Measurements from ENCODE around the gene VWF.

Gene VWF

DNA sequence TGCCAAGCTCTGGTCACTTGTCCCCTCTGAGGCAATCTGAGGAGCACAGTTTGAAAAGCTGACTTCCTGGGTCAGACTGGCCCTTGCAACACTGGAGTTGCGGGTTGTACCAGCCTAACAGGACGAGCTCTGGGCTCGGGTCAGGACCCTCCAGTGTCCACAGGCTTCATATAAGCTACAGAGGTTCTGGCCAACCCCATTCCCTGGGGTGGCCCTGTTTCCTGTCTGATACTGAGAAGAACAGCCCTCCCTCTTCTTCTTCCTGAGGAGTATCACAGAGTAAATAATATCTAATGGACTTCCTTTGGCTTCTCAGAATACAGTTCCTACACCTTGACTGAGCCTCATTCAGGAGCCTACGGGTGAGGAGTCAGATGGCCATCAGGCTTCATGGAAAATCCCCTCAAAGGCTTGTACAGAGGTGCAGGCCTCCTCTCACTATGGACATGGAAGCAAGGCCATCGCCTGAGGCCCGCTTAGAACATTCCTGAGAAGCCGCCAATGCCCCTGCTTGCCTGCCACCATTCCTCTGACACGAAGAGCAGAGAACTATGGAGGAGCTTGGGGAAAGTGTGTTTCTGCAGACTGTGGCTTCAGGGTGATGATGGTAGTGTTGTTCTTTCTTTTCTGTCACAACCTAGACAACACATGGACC lies 150.9 kb downstream of the VWF start:
- no peak for DNase-seq

DNA sequence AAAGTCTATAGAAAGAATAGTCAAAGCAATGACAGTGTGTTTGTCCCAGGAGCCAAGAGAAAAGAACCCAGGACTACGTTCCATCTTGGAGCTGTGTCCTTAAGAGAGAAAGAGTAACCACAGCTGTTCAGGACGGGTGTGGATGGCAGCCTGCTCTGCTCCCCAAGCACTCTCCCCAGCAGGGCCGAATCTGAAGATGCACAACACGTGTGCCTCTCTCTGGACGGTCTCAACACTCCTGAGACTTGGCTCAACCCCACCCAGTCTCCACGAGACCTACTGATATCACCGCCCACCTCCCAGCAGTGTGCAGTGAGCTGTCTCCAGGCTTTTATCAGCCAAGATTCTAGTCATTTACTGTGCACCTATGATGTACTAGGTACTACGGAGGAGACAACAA lies 152.1 kb downstream of the VWF start:
- DNase-seq = no peak

DNA sequence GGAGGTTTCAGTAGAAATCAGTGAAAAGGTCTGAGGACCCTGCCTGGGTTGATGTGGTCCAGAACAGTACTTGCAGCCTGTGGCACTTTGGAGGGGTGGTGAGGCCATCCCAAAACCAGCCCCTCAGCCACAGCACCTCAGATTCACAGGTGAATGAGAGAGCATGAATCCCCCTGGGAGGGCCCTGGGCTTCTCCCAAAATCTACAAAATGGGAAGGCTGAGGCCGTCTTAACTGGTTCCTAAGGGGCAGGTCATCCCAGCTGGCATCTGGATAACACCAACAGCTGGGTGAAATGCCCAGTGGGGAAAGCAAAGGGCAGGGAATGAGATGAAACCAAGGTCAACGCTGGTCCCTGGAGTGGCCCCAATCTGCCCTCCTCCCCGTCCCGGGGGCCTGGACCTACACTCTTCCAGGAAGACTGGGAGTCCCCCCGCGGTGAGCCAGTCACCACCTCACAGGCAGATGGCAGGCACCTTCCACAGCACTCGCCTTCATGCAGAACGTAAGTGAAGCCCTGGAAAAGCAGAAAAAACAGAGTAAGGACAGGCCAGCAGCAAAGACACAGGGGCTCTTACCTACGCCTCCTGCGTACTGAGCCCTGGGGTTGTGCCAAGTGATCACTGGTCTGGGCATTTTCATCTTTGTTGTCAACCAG lies 153.1 kb downstream of the VWF start:
- DNase-seq = no peak

DNA sequence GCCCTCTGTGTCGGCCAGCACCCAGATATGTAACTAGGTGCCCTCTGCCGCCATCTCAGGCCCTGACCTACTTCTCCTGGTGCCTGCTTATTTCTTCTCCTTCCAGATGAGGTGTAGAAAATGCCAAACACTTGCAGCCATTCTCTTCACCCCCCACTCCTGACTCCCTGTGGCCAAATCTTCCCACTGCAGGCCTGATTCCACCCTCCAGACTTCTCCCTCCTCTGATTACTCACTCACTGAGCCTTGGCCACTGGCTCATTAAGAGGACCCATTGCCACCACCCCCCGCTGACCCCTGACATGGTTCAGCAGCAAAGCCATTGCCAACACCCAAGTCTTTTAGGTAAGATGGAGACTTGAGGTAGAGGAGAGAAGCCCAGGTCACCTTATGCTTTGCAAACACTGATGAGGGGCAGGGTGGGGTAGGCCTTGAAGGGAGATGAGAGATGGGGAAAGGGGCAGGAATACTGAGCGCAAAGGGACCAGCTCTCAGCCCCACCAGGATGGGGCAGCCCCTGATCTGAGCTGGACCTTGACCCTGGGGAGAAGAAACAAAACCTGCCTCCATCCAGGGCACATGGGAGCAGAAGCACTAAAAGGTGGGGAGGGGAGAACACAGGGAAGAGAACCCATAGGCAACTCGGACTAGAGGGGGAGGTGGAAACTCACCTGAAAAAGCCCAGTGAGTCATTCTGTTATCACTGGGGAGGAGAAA lies 154.3 kb downstream of the VWF start:
- no peak for DNase-seq

DNA sequence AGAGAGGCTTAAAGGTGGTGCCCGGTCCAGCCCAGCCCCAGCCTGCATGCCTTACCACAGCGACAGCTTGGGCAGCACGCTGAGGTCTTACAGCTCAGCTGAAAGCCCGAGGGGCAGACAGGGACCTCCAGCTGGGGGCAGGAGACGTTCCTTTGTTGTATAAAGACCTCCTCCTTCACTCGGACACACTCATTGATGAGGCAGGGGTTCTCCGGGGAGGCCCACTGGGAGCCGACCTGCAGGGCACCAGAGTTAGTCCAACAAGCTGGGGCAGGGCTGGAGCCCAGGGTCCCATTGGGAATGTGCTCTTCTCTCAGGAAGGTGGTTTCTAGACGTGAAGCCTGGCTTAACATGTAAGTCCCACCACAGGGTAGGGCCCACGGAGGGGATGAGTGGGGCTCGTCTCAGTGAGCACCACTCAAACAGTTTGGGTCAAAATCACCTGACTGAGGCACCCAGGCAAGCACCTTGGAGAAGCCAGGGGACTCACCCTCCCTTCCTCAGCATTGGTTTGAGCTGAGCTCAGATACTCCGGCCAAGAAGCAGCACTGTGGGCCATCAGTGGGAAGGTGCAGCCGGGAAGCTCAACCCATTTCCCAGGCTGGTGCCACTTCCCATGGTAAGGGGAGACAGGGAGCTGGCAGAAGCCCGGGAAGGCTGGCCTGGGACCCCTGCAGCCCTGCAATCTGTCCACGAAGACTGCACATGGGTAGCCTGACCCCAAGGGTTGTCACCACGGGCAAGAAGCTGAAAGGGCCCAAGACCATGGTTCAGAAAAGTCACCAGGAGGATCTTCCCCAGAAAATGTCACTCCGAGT lies 155.1 kb downstream of the VWF start:
- DNase-seq = no peak

DNA sequence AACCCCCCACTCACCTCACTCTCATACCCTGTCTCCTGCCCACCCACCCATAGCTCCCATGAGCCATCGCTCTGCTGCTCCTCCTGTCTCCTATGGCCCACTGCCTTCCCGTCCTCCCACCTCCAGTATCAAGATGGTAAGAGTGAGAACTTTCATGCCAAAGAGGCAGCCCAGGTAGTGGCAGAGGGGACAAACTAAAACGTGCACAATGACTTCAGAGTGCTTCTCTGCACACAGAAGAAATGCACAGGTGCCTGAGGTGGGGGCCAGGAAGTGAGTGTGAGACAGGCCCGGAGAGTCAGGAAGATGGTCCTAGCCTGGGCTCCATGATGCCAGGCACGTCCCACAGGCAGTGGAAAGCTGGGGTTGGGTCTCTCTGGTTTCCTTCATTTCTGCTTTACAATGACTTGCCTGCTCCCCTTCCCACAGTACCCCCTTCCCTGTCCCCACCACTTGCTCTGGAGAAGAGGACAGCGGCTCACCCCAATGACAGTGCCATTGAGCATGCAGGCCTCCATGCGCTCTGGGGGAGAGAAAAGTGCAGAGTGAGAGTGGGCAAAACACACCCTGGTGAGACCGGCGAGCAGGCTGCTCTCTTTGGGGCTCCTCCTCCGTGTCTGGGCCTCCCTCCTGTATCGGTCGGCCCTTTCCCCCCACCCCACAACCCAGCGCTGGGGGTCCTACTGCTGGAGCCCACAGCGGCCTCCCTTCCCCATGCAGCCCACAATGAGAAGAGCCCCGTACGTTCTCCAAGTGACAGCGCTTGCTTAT lies 156.6 kb downstream of the VWF start:
- DNase-seq = no peak

DNA sequence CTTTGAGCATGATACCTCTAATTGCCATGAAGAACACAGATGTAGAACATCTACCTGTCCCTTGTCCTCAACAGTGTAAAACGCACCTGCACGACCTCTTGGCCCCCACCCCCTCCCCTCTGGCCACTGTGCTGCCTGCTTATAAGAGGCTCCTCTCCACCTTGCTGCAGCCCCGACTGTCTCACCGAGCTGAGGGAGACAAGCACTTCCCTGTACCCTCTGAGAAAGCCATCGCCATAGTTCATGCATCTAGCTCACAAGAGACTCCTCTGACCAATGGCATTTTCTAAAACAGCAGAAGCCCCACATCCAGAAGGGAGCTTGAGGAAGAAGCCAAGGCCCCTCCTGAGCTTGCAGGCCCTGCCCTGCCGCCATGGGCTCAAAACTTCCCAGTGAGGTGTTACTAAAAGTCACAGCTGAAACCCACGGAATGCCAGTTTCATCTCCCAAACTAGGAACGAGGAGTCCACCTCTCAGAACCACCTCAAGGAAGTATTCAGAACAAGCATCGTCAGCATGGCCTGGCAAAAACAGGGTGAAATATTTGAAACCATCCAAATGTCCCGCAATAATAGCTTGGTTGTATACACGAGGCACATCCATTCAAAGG lies 157.9 kb downstream of the VWF start:
- no peak for DNase-seq

DNA sequence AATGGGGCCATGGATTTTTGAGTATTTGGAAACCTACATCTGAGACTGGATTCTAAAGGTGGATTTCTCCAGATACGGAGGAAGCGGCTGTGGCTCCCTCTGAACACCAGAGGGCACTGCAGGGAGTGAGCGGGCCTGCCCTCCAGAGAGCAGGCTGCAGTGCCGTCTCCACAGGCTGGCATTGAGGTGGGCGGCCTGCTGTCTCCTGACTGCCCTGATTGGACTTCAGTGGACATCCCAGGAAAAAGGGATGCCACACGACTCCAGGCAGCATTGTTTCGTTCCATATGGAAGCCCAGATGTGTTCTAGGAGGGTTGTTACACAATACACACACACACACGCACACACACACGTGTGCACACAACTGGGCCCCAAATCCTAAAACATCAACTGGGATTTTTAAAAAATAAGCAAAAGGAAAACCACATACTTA lies 158.5 kb downstream of the VWF start:
- DNase-seq = no peak

DNA sequence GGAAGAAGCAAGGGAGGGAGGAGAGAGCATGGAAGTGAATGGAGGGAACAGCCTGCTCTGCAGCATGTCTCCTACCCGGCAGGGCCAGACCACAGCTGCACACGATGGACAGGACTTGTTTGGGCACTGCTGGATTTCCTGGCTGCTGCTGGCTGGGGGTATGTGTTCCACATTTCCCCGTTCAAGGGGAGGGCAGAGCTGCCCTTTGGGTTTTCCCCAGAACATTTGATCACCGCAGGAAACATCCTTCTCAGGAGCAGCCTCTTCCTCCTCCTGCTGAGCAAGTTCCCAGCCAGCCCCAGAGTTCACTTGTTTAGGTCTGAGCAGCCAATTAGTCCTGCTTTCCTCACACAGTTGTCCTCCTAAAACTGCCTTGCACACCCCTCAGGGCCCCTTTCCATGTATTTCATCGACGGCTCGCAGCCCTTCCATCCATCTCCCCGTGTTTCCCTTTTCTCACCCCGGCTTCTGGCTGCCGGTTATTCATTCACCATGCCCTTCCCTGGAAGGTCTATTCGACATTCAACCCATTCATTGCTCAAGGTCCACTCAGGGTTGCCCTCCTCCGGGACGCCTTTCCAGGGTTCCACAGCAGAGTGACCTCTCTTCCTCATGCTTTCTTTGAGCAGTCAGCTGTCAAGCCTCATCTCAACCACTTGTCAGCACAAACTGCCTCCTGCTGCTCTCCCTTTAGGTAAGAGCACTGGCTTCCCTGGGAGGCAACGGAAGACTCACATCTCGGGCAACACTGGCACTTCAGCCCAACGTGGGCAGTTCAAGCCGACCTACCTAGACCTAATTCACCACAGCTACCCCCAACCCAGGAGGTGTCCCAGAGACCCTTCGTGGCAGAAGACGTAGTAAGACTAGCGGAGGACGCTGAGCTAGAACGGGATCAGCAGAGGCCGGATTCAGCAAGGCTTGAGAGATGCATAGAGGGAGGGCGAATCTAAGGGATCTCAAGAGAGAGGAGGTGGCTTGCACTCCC lies 159.3 kb downstream of the VWF start:
- DNase-seq = no peak

DNA sequence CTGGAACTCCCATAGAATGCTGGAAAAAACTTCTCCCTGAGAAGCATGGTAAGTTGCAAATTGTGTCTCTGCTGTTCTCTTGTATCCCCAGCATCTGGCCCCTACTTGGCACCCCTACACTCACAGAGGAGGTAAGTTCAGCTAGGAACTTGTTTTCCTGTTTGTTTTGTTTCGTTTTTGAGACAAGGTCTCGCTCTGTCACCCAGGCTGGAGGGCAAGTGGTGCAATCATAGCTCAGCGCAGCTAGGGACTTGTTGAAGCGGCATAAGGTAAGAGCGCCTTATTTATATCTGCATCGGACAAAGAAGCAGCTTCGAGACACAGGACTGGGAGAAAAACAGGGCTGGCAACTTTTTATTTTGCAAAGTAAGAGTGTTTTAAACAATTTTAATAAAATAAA lies 161.0 kb downstream of the VWF start:
- no peak for DNase-seq

DNA sequence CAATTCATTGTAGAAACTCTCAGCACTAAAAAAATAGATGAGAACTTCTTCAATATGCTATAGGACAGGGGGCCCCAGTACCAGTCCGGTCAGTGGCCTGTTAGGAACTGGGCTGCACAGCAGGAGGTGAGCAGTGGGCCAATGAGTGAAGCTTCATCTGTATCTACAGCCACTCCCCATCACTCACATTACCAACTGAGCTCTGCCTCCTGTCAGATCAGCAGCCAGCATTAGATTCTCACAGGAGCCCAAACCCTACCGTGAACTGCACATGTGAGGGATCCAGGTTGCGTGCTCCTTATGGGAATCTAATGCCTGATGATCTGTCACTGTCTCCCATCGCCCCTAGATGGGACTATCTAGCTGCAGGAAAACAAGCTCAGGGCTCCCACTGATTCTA lies 163.7 kb downstream of the VWF start:
- no peak for DNase-seq

DNA sequence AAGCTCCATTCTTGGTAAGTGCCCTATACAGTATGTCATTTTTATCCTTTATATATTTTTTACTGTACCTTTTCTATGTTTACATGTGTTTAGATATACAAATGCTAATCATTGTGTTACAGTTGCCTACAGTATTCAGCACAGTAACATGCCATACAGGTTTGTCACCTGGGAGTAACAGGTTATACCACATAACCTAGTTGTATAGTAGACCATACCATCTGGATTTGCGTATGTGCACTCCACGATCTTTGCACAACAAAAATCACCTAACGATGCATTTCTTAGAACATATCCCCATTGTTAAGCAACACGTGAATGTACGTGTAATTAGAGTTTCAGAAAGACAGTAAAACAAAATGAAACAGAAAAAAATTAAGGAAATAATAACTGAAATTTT lies 167.5 kb downstream of the VWF start:
- DNase-seq = no peak

DNA sequence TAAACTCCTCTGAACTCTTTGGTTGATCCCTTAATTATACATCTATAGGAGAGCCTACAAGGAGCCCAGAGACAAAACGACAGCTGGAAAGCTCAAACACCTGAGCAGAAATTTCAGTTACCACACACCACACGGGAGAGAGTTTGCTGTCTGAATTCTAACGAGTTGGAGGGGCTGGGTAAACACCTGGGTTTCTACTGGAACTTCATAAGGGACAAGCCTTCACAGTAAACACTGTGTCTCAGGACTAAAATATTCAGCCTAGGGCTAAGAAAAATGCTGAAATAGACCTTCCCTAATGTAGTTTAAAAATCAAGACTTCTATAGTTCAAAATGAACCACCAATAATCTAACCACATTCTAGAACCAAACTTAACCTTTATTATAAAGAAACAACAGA lies 169.8 kb downstream of the VWF start:
- DNase-seq = no peak

DNA sequence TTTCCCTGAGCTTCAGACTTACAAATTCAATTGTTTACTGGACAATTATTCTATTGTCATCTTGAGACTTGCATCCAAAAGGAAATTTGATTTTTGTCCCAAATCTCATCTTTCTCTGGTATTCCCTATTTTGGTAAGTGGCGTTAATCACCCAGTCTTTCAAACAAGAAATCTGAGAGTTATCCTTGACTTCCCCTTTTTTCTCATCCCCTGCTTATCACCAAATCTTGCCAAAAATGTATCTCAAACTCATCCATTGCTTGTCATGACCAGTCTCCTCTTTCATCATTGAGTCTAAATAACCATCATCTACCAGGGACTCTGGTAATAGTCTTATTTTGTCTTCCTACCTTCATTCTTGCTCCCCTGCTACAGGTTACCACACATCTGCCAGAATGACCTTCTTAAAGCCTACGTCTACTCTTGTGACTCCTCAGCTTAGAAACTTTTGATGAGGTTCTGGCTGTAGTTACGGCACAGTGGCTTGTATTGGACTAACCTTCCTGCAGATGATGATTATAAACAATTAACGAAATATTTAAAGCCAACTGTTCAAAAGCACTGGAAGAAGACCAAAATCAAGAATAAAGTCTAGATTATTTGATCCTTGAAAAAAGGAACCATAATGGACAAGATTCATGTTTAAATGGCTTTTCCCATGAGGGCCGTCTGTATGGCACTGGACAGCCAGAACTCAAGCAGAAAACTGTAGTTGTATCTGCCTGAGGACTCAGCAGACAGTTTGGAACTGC lies 170.5 kb downstream of the VWF start:
- no peak for DNase-seq

DNA sequence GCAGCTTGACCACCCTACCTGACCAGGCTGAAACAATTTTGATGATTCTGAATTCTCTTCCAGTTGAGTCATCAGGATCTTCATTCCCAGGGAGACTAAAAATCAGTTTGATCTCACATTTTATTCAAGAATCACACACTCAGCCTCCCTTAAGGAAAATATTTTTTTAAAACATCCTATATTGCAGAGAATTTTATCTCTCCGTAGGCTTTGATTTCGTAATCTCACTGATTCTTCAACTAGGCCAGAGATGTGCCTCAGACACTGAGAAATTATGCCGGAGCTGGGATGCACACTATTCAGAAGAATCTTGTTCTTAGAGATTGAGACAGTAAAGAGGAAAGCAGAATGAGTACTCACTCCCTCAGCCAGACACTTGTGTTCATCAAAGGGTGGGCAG lies 172.4 kb downstream of the VWF start:
- no peak for DNase-seq

DNA sequence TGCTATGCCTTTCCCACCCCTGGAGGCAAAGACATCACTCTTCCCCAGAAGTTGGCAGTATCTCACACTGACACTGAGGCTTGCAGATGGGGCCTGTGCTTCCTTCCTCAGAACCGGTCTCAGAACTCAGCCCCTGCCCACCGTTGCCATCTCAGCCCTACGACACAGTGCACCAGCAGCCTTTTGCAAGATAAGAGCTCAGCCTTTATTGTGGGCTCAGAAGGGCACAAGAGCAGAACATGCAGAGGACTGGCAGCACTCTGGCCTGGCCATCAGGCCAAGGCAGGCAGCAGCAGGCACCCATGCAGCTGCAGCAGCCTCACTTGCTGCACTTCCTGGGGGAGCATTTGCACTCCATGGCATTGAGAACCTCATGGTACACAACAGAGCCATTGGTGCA lies 175.8 kb downstream of the VWF start:
- DNase-seq = no peak

DNA sequence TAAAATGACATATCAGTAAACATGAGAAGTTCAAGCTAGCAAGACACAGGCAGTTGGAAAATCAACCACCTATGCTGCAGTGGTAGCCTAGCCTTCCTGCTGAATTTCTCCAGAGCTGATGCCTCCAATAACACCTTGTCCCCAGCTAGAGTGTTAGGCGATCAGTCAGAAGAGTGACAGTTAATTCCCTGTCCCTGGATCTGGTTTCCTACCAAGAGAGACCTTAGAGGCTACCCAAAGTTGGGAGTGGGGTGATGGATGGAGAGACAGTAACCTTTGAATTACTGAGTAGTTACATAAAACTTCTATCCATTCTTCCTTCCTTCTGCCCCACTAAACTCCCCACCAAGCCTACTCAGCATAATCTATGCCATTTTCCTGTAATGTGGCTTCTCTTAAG lies 177.5 kb downstream of the VWF start:
- no peak for DNase-seq

DNA sequence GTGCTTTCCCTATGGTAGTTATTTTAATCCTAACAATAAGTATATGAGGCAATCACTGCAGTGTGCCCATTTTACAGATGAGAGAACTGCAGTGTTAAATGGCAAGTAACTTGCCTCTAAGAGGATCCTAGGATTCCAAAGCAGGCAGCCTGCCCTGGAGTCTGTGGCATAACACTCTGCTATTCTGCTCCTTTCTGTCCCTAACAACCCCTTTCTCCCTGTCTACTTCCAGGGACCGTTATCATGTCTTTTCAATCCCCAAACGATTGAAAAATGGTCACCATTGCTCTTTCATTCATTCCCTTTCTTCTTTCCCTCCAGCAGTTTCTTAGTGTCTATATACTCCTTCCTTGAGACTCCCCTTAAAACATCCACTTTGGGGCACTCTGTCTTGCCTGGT lies 178.1 kb downstream of the VWF start:
- no peak for DNase-seq

DNA sequence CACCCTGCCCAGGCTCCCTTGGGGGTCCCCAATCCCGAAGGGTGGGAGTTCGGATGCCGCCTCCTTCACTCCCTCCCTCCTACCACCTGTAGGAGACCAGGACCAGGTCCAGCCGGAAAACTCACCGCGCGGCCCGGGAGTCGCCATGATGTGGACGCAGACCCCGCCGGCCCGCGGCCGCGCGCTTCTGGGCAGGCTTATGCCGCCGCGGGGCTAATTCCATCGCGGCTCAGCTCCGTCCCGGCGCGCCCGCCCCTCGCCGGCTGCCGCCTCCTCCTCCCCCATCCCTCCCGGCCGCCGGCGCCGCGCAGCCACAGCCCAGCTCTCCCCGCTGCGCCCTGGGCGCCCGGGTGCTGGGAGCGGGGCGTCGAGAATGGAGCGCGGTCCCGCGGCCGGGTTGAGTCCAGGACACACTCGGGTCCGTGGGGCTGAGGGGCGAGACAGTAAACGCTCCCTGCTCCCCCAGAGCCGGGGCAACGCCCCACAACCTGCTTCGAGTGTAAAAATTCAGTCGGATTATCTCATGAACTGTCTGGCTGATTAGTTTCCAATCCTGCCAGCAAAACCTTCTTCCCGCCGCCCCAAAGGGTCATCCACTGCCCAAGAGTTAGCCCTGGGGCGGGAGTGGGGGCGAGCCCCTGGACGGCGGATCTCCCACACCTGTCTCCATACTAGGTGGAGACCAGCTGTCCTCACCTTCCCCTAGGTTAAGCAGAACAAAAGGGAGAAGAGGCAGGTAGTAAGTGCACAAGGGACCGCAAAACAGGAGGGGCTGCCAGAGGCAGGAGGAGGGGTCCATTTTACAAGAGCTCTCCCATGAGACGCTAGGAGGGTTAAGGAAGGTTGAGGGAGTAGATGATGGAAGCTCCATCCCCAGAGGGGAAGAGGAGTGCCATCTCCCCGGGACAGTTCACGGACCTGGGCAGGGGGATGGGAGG lies 179.1 kb downstream of the VWF start, which contains the start of gene ANO2:
Gene ANO2 (minus strand): TSS at position 189 of the 938 bp plus-strand sequence. CDS start 42 bp downstream, at position 147.
- peak; percentile 60 for DNase-seq
